BJ (cell line): Measurements from ENCODE around the gene ZSWIM8. TPM values are rescaled to one million over a fixed set of nuclear protein-coding genes. Genes with fewer than 3 reads are reported as not detected.

Experiments
- CTCF ChIA-PET: fragments of 350-600 bp; formaldehyde crosslinking; extraction: SDS; loops from one replicate; lab custom pipeline; 2021; ENCODE audit warnings: antibody characterized with exemption, inconsistent platforms; lab: Yijun Ruan, JAX
- POLR2A ChIA-PET: fragments of 300-600 bp; sonication (Branson Sonifier 250); formaldehyde crosslinking; extraction: SDS; loops from one replicate; lab custom pipeline; 2021; ENCODE audit warnings: antibody characterized with exemption; lab: Charles Lee
- DNase-seq: peaks from one replicate; pipeline ENCODE4 v3.0.0-alpha.2; 2011; ENCODE audit warnings: low read depth
- H3K27me3 ChIP-seq: 2 replicates; pipeline ENCODE4 v1.6.0; 2011; ENCODE audit warnings: low read length; ENCODE audit not compliant: control insufficient read depth, insufficient read depth
- H3K36me3 ChIP-seq: 2 replicates; pipeline ENCODE4 v1.5.1; 2011; ENCODE audit warnings: low read length; ENCODE audit not compliant: control insufficient read depth, insufficient read depth
- H3K4me3 ChIP-seq: 2 replicates; pipeline ENCODE4 v1.5.1; 2011; ENCODE audit warnings: low read depth, mild to moderate bottlenecking, control low read depth, low read length
- CTCF ChIP-seq: IDR thresholded peaks from 2 replicates; pipeline ENCODE4 v1.5.1; 2011; ENCODE audit warnings: low read depth, mild to moderate bottlenecking, control low read depth, inconsistent platforms, low read length, moderate library complexity; ENCODE audit not compliant: insufficient read depth
- polyA plus RNA-seq: library from polyadenylated mRNA; depleted of rRNA; stranded (reverse); fragments of >200 nt; gene quantifications from 2 replicates; pipeline ENCODE4 v1.2.3, GENCODE V29; 2011

ZSWIM8 gene
- polyA plus RNA-seq, 1 experiment: 82.0 TPM

GRCh38 chr10:73800560-73801252, 15.3 kb downstream of the ZSWIM8 start:
- Histone ChIP-seq H3K27me3 (no peaks in the 10 kb centered on the region), H3K36me3 (peaks cover 54% of the 10 kb centered on the region), H3K4me3 (no peak overlapping the region)
- CTCF ChIA-PET: interaction anchor here (1.7 kb wide), 1 partner anchor 15 kb away, joined by 5 read pairs; the partner anchor contains the start of gene ZSWIM8
- DNase-seq: no peak
- no peak for TF ChIP-seq CTCF
- POLR2A ChIA-PET: no interaction called here

- Histone ChIP-seq H3K4me3 (no peak overlapping the region), H3K36me3 (peaks cover 55% of the 10 kb centered on the region), H3K27me3 (no peaks in the 10 kb centered on the region)
- no peak for DNase-seq
- TF ChIP-seq CTCF: no peak
- ChIA-PET CTCF (interaction anchor here (1.7 kb wide), 1 partner anchor 15 kb away, joined by 5 read pairs; the partner anchor contains the start of gene ZSWIM8), POLR2A (no interaction called here)
Measured at GRCh38 chr10:73801253-73801590, 15.8 kb downstream of the ZSWIM8 start.

GRCh38 chr10:73802276-73802991, 17.0 kb downstream of the ZSWIM8 start:
- TF ChIP-seq CTCF: no peak
- Histone ChIP-seq H3K4me3 (no peak overlapping the region), H3K27me3 (no peaks in the 10 kb centered on the region), H3K36me3 (peaks cover 50% of the 10 kb centered on the region)
- CTCF ChIA-PET: no interaction called here
- no peak for DNase-seq
- POLR2A ChIA-PET: no interaction called here

- POLR2A ChIA-PET: interaction anchor here (0.6 kb wide), 1 partner anchor 12 kb away, joined by 5 read pairs; no protein-coding TSS in a partner anchor
- Histone ChIP-seq H3K4me3 (no peak overlapping the region), H3K27me3 (no peaks in the 10 kb centered on the region), H3K36me3 (peaks cover 54% of the 10 kb centered on the region)
- no peak for TF ChIP-seq CTCF
- CTCF ChIA-PET: interaction anchor here (0.6 kb wide), 2 partner anchors 11 to 18 kb away, joined by 3 read pairs; no protein-coding TSS in a partner anchor
- DNase-seq: no peak
Measured at GRCh38 chr10:73803680-73804286, 18.4 kb downstream of the ZSWIM8 start.

- H3K27me3 ChIP-seq: no peaks in the 10 kb centered on the region
- ChIA-PET CTCF (no interaction called here), POLR2A (no interaction called here)
- no peak overlapping the region for H3K4me3 ChIP-seq
- peaks cover 41% of the 10 kb centered on the region for H3K36me3 ChIP-seq
- no peak for TF ChIP-seq CTCF
- no peak for DNase-seq
Measured at GRCh38 chr10:73806176-73806950, 21.0 kb downstream of the ZSWIM8 start.
